Esophagus squamous epithelium (tissue), 5 donors: ENCODE measurements around the gene ESYT2. TPM values are rescaled to one million over a fixed set of nuclear protein-coding genes. Genes with fewer than 3 reads are reported as not detected.

Experiments used
- DNase-seq: peaks from one replicate; lab custom pipeline; 2025; lab: John Stamatoyannopoulos, UW
- H3K27ac ChIP-seq, 4 donors: fragments of 200-600 bp; sonication (generic); one replicate each; pipeline ENCODE4 v1.5.1; 2016 to 2019; ENCODE audit warnings: mild to moderate bottlenecking in 1 of 4
- H3K27me3 ChIP-seq, 4 donors: fragments of 200-600 bp; sonication (generic); 1 replicate in 3 of 4; 2 replicates in 1 of 4; pipeline versions ENCODE4 v1.5.1 to v1.6.0; 2017 to 2021; ENCODE audit warnings: antibody characterized with exemption in 1 of 4
- H3K36me3 ChIP-seq, 3 donors: fragments of 200-600 bp; sonication (generic); one replicate each; pipeline ENCODE4 v1.5.1; 2016 to 2019
- H3K4me1 ChIP-seq, 3 donors: fragments of 200-600 bp; sonication (generic); one replicate each; pipeline ENCODE4 v1.5.1; 2017 to 2019
- H3K4me3 ChIP-seq, 4 donors: fragments of 200-600 bp; sonication (generic); 1 replicate in 3 of 4; 2 replicates in 1 of 4; pipeline ENCODE4 v1.5.1; 2016 to 2019; ENCODE audit warnings: mild to moderate bottlenecking in 2 of 4, moderate library complexity in 1 of 4
- H3K9me3 ChIP-seq, 3 donors: fragments of 200-600 bp; sonication (generic); one replicate each; pipeline ENCODE4 v1.5.1; 2016 to 2019
- CTCF ChIP-seq, 6 experiments: fragments of 450-650 bp in 4 of 6; fragments of 200-600 bp in 2 of 6; sonication (generic) in 2 of 6; IDR thresholded peaks; one replicate each; pipeline ENCODE4 v1.5.1; 2016 to 2019; ENCODE audit warnings: antibody characterized with exemption in 6 of 6, mild to moderate bottlenecking in 4 of 6, moderate library complexity in 4 of 6
- POLR2A ChIP-seq, 4 donors: fragments of 450-650 bp; IDR thresholded peaks; one replicate each; pipeline ENCODE4 v1.6.1; 2017; ENCODE audit warnings: antibody characterized with exemption in 4 of 4, mild to moderate bottlenecking in 4 of 4, moderate library complexity in 3 of 4
- WGBS, 2 donors: methylation state at CpG; one replicate each; pipeline ENCODE4 v1.1.5; 2018; 5-methylcytosine and 5-hydroxymethylcytosine counted together
- intact Hi-C: fragments of 100-400 bp; cut with DNase I; formaldehyde crosslinking; loops from one replicate; pipeline ENCODE4 v1.15.0; 2022
- total RNA-seq, 4 donors: library from RNA; depleted of rRNA; stranded (reverse); fragments of >200 nt; gene quantifications; one replicate each; pipeline ENCODE4 v1.1.0, GENCODE V29; 2016
- donor health status: DM: yes; HTN: yes; CAD: no.

Gene ESYT2
- total RNA-seq, 4 donors from 2014 or later, result 52.1 to 94.2 (median 60.5) TPM

GRCh38 chr7:158858592-158859503, 29.5 kb upstream of the ESYT2 start:
- TF ChIP-seq CTCF (IDR thresholded peaks at IDR 0.05), result no peak
- no peak for TF ChIP-seq POLR2A (IDR thresholded peaks at IDR 0.05)
- intact Hi-C loops, result no loop called here
- WGBS, 2 donors, result 71 to 76% methylated on average over 3 to 5 of the region's 5 CpGs

GRCh38 chr7:158856883-158857668, 27.8 kb upstream of the ESYT2 start:
- no peak for DNase-seq
- H3K4me3 ChIP-seq, result peak overlapping the region; percentile 53 to 83 (median 65)
- TF ChIP-seq CTCF (IDR thresholded peaks at IDR 0.05), result no peak
- no peak for TF ChIP-seq POLR2A (IDR thresholded peaks at IDR 0.05)
- 39 to 51% methylated on average over 3 to 4 of the region's 31 CpGs for WGBS, 2 donors
- peak overlapping the region; percentile 74 to 87 (median 78) for H3K27ac ChIP-seq
- H3K9me3 ChIP-seq, result no peaks in the 10 kb centered on the region
- H3K4me1 ChIP-seq, result peaks cover 0 to 40% (median 10%) of the 10 kb centered on the region in 3 donors
- intact Hi-C loops, result no loop called here
- no peaks in the 10 kb centered on the region for H3K27me3 ChIP-seq
- H3K36me3 ChIP-seq, result no peaks in the 10 kb centered on the region

More at GRCh38 chr7:158858592-158859503, 29.5 kb upstream of the ESYT2 start:
- no peaks in the 10 kb centered on the region for H3K36me3 ChIP-seq
- H3K4me1 ChIP-seq, result peaks cover 0 to 46% (median 10%) of the 10 kb centered on the region in 3 donors
- no peaks in the 10 kb centered on the region for H3K27me3 ChIP-seq
- no peak for DNase-seq
- no peaks in the 10 kb centered on the region for H3K9me3 ChIP-seq
- H3K27ac ChIP-seq, result peak overlapping the region in 3 of 4 donors; percentile 34 to 63 (median 51)
- H3K4me3 ChIP-seq, result no peak overlapping the region

- DNase-seq, result no peak
Observed at GRCh38 chr7:158854681-158855081, 25.4 kb upstream of the ESYT2 start.

GRCh38 chr7:158850545-158851102, 21.3 kb upstream of the ESYT2 start:
- intact Hi-C loops, result no loop called here
- DNase-seq, result no peak
- peaks cover 3 to 19% (median 4%) of the 10 kb centered on the region in 3 donors for H3K4me1 ChIP-seq
- H3K27me3 ChIP-seq, result no peaks in the 10 kb centered on the region
- WGBS, 2 donors, result 75 to 82% methylated on average over 5 of the region's 5 CpGs
- no peak overlapping the region for H3K4me3 ChIP-seq
- no peak overlapping the region for H3K27ac ChIP-seq
- no peak for TF ChIP-seq CTCF (IDR thresholded peaks at IDR 0.05)
- TF ChIP-seq POLR2A (IDR thresholded peaks at IDR 0.05), result no peak
- H3K9me3 ChIP-seq, result no peaks in the 10 kb centered on the region
- H3K36me3 ChIP-seq, result no peaks in the 10 kb centered on the region

More at GRCh38 chr7:158854681-158855081, 25.4 kb upstream of the ESYT2 start:
- no peaks in the 10 kb centered on the region for H3K36me3 ChIP-seq
- H3K4me3 ChIP-seq, result no peak overlapping the region
- H3K9me3 ChIP-seq, result no peaks in the 10 kb centered on the region
- intact Hi-C loops, result no loop called here
- H3K27me3 ChIP-seq, result no peaks in the 10 kb centered on the region
- 79 to 87% methylated on average over 5 to 7 of the region's 7 CpGs for WGBS, 2 donors
- TF ChIP-seq CTCF (IDR thresholded peaks at IDR 0.05) (no peak), POLR2A (IDR thresholded peaks at IDR 0.05) (no peak)
- no peak overlapping the region for H3K27ac ChIP-seq
- peaks cover 3 to 44% (median 10%) of the 10 kb centered on the region in 3 donors for H3K4me1 ChIP-seq
